ENCODE measurements around the gene SMARCD2.

The SMARCD2 gene

DNA sequence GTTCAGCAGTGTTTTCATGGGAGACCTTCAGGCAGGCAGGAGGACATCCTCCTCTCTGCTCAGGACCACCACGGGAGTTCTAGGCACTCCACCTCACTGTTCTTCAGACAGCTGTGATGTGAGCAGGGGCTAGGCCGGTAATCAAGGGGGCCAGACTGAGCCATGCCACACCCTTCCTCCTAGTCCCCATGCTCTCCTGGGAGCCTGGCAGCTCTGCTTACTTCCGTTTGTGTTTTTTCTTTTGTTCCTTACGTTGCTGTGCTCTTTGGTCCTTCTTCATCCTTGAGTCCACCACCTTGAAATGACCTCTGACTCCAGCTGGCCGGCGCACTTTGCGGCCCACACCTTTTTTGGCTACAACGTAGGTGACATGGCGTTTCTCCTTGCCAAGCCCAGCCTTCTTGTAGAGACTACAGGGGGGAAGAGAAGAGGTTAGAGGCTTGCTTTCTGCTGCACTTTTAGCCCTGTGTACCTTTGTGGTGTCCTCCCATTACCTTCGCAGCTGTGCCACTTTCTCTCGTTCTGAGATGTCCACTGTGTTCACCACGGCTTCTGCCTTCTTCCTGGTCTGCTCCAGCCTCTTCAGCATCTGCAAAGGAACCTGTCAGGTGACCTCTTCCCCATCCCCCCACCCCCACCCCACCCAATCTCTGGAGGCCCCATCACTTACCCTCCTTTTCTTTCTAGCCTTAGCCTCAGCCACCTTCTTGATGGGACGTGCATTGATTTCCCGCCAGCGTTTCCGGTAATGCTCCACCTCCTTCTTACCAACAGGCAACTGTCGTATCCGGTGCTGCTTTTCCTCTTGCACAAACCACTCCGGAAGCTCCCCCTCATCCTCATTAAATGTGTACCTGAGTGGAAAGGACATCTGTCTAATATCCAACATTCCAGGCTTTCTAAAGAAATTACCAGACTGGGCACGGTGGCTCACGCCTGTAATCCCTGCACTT lies 22.6 kb downstream of the SMARCD2 start:
- DNase-seq (ENCODE audit: low read depth), result no peak
- no peak overlapping the region for H3K4me3 ChIP-seq (ENCODE audit: low read depth, low read length)
- TF ChIP-seq, protein P1, sequence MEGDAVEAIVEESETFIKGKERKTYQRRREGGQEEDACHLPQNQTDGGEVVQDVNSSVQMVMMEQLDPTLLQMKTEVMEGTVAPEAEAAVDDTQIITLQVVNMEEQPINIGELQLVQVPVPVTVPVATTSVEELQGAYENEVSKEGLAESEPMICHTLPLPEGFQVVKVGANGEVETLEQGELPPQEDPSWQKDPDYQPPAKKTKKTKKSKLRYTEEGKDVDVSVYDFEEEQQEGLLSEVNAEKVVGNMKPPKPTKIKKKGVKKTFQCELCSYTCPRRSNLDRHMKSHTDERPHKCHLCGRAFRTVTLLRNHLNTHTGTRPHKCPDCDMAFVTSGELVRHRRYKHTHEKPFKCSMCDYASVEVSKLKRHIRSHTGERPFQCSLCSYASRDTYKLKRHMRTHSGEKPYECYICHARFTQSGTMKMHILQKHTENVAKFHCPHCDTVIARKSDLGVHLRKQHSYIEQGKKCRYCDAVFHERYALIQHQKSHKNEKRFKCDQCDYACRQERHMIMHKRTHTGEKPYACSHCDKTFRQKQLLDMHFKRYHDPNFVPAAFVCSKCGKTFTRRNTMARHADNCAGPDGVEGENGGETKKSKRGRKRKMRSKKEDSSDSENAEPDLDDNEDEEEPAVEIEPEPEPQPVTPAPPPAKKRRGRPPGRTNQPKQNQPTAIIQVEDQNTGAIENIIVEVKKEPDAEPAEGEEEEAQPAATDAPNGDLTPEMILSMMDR (IDR thresholded peaks at IDR 0.05; ENCODE audit: low read depth, low read length), result no peak
- no peak for TF ChIP-seq MYC (IDR thresholded peaks at IDR 0.05; ENCODE audit: low read depth, low read length)
- TF ChIP-seq POLR2A (IDR thresholded peaks at IDR 0.05; ENCODE audit: extremely low read depth, insufficient read length), result no peak

DNA sequence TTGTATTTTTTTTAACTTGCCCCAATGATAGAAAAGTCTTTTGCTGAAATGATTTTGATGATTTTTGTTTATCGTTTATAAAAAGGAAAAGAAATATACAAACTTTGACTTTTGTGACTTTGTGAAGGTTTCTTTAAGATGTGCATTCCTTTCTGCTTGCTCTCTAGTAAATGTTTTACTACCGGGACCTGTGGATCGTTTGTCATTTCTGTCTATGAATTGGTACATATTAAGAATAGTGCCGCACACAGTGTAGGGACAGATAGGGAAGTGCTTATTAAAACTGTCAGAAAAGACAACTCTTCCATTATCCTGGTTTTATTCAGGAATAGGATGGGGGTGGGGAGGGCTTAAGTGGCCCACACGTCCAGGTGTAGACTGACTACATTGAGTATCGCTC lies 23.4 kb downstream of the SMARCD2 start:
- H3K4me3 ChIP-seq (ENCODE audit: low read depth, low read length), result no peak overlapping the region
- DNase-seq (ENCODE audit: low read depth), result no peak

DNA sequence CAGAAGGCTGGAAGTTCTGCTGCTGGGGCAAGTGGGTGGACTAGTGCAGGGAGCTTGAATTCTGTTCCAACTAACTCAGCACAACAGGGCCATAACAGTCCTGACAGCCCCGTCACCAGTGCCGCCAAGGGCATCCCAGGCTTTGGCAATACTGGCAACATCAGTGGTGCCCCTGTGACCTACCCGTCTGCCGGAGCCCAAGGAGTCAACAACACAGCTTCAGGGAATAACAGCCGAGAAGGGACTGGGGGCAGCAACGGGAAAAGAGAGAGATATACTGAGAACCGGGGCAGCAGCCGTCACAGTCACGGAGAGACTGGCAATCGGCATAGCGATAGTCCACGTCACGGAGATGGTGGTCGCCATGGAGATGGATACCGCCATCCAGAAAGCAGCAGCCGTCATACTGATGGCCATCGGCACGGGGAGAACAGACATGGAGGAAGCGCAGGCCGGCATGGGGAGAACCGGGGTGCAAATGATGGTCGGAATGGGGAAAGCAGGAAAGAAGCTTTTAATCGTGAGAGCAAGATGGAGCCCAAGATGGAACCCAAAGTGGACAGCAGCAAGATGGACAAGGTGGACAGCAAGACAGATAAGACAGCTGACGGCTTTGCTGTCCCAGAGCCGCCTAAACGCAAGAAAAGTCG lies 24.6 kb downstream of the SMARCD2 start:
- no peak overlapping the region for H3K4me3 ChIP-seq (ENCODE audit: low read depth, low read length)
- DNase-seq (ENCODE audit: low read depth), result no peak
- TF ChIP-seq, protein P2, sequence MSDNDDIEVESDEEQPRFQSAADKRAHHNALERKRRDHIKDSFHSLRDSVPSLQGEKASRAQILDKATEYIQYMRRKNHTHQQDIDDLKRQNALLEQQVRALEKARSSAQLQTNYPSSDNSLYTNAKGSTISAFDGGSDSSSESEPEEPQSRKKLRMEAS (IDR thresholded peaks at IDR 0.05; ENCODE audit: low read depth, low read length), result no peak
- TF ChIP-seq MYC (IDR thresholded peaks at IDR 0.05; ENCODE audit: low read depth, low read length) (no peak), POLR2A (IDR thresholded peaks at IDR 0.05; ENCODE audit: extremely low read depth, insufficient read length) (no peak)
- TF ChIP-seq, protein P1 (IDR thresholded peaks at IDR 0.05; ENCODE audit: low read depth, low read length), result no peak

More for the DNA sequence above, 23.4 kb downstream of the SMARCD2 start:
- TF ChIP-seq, protein P1 (IDR thresholded peaks at IDR 0.05; ENCODE audit: low read depth, low read length), result no peak
- no peak for TF ChIP-seq POLR2A (IDR thresholded peaks at IDR 0.05; ENCODE audit: extremely low read depth, insufficient read length)

DNA sequence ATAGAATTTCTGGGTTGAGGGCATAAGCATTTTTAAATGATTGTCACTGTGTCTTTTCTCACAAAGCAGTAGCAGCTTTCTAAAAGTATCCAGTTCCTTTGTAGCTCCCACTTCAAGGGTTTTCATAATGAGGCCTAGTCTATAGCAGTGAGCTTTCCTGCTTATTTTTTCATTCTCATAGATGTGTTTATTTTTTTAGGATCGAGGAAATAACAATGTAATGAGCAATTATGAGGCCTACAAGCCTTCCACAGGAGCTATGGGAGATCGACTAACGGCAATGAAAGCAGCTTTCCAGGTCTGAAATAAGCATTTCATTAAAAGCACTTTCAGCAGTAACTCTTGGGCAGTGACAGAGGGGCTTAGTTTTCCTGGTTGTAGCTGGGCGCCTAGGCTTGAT lies 25.8 kb downstream of the SMARCD2 start:
- no peak overlapping the region for H3K4me3 ChIP-seq (ENCODE audit: low read depth, low read length)
- TF ChIP-seq, protein P1 (IDR thresholded peaks at IDR 0.05; ENCODE audit: low read depth, low read length), result no peak
- TF ChIP-seq, protein P2 (IDR thresholded peaks at IDR 0.05; ENCODE audit: low read depth, low read length), result no peak
- TF ChIP-seq POLR2A (IDR thresholded peaks at IDR 0.05; ENCODE audit: extremely low read depth, insufficient read length), result no peak
- no peak for TF ChIP-seq MYC (IDR thresholded peaks at IDR 0.05; ENCODE audit: low read depth, low read length)
- no peak for DNase-seq (ENCODE audit: low read depth)

DNA sequence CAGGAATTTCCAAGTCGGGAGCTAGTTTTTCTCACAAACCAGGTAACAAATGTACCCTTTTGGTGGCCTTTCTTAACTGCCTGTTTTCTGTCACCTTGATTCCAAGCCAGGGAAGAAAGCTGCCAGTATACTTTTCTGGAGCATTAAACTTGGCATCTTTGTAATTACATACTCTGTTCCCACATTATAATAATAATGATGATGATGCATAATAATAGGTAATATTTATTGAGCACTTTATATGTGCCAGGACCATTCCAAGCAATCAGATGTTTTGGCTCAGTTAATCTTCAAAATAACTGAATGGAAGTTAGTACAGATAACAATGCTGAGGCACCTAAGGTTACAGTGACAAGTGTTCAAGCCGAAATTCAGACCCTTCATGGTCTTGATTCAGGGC lies 26.4 kb downstream of the SMARCD2 start:
- no peak for TF ChIP-seq MYC (IDR thresholded peaks at IDR 0.05; ENCODE audit: low read depth, low read length)
- TF ChIP-seq POLR2A (IDR thresholded peaks at IDR 0.05; ENCODE audit: extremely low read depth, insufficient read length), result no peak
- TF ChIP-seq, protein P2 (IDR thresholded peaks at IDR 0.05; ENCODE audit: low read depth, low read length), result no peak
- TF ChIP-seq, protein P1 (IDR thresholded peaks at IDR 0.05; ENCODE audit: low read depth, low read length), result no peak
- DNase-seq (ENCODE audit: low read depth), result no peak
- no peak overlapping the region for H3K4me3 ChIP-seq (ENCODE audit: low read depth, low read length)

Data from NB4 (cell line).